ENCODE data around the gene PALMD.

PALMD gene

DNA sequence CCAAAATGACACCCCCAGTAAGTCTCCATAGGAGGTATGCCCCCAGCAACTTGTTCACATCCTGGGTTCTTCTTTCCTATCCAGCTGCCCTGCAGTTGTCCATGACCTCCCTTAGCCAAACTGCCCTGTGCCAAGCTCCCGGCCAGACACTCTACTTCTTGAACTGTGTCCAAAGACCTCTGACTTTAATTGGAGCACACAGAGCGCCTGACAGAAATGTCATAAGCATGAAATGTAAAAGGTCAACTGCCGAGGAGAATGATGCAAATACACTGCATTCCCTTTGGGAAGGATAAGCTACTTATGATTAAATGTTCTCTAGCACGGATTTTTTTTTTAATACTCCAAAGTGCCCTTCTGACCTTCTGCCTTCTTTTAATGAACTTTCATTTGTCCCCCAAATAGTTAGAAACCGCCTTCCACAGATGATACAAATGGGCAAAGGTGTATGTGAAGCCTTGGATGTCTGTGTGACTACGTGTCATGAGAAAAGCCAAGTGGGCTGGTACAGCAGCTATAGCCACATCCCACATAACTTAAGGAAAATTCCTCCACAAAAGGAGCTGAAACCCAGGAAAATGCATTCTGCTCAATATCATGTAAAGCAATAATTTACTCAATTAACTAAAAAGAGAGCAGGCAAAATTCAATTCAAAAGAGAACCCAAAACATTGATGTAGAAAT is 26.8 kb downstream of the PALMD start:
- Histone ChIP-seq H4K20me1 (ENCODE audit: control insufficient read depth, insufficient read depth, low read depth, low read length) (no peaks in the 10 kb centered on the region), H3F3A (ENCODE audit: control insufficient read depth, insufficient read depth) (no peaks in the 10 kb centered on the region), H3K9me3 (ENCODE audit: control insufficient read depth, insufficient read depth, low read length) (no peaks in the 10 kb centered on the region), H3K36me3 (ENCODE audit: control insufficient read depth, low read length) (no peaks in the 10 kb centered on the region), H3K9me2 (replicated peaks; ENCODE audit: control insufficient read depth, low read length) (no peaks in the 10 kb centered on the region), H3K4me3 (ENCODE audit: low read length) (no peak overlapping the region), H3K4me1 (ENCODE audit: control insufficient read depth, low read length) (no peaks in the 10 kb centered on the region), H3K27me3 (ENCODE audit: control insufficient read depth, low read length) (peaks cover 28% of the 10 kb centered on the region), H3K27ac (ENCODE audit: low read depth, low read length) (no peak overlapping the region), H3K79me2 (ENCODE audit: control insufficient read depth, low read length) (no peaks in the 10 kb centered on the region), H3K4me2 (ENCODE audit: low read length) (no peak overlapping the region)
- no peak for TF ChIP-seq EZH2phosphoT487 (IDR thresholded peaks at IDR 0.05; ENCODE audit: borderline replicate concordance, low read length)
- TF ChIP-seq, protein P1, sequence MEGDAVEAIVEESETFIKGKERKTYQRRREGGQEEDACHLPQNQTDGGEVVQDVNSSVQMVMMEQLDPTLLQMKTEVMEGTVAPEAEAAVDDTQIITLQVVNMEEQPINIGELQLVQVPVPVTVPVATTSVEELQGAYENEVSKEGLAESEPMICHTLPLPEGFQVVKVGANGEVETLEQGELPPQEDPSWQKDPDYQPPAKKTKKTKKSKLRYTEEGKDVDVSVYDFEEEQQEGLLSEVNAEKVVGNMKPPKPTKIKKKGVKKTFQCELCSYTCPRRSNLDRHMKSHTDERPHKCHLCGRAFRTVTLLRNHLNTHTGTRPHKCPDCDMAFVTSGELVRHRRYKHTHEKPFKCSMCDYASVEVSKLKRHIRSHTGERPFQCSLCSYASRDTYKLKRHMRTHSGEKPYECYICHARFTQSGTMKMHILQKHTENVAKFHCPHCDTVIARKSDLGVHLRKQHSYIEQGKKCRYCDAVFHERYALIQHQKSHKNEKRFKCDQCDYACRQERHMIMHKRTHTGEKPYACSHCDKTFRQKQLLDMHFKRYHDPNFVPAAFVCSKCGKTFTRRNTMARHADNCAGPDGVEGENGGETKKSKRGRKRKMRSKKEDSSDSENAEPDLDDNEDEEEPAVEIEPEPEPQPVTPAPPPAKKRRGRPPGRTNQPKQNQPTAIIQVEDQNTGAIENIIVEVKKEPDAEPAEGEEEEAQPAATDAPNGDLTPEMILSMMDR (IDR thresholded peaks at IDR 0.05; ENCODE audit: low read depth, low read length, poor library complexity, severe bottlenecking), result no peak

DNA sequence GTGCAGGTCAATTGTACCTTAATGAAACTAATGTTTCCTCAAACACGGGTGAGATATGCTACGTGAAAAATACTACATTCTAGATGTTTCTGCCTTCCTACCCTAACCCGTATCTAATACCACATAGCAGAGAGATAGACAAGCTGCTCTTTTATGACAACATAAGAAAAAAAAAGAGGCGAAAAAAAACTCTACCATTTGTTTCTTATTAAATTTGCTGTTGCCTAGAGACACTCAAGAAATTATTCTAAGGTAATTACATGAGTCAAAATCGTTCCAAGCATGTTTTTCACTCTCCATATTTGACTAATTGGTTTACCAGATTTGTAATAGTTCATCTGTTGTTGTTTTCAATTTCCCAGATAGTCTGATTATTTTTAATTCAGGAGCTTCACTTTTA is 27.4 kb downstream of the PALMD start:
- TF ChIP-seq, protein P1 (IDR thresholded peaks at IDR 0.05; ENCODE audit: low read depth, low read length, poor library complexity, severe bottlenecking), result no peak
- no peak for TF ChIP-seq EZH2phosphoT487 (IDR thresholded peaks at IDR 0.05; ENCODE audit: borderline replicate concordance, low read length)
- Histone ChIP-seq H3K9me3 (ENCODE audit: control insufficient read depth, insufficient read depth, low read length) (no peaks in the 10 kb centered on the region), H3K36me3 (ENCODE audit: control insufficient read depth, low read length) (no peaks in the 10 kb centered on the region), H3K27me3 (ENCODE audit: control insufficient read depth, low read length) (peaks cover 28% of the 10 kb centered on the region), H3F3A (ENCODE audit: control insufficient read depth, insufficient read depth) (no peaks in the 10 kb centered on the region), H3K4me2 (ENCODE audit: low read length) (no peak overlapping the region), H3K4me1 (ENCODE audit: control insufficient read depth, low read length) (no peaks in the 10 kb centered on the region), H3K27ac (ENCODE audit: low read depth, low read length) (no peak overlapping the region), H3K79me2 (ENCODE audit: control insufficient read depth, low read length) (no peaks in the 10 kb centered on the region), H3K4me3 (ENCODE audit: low read length) (no peak overlapping the region), H3K9me2 (replicated peaks; ENCODE audit: control insufficient read depth, low read length) (no peaks in the 10 kb centered on the region), H4K20me1 (ENCODE audit: control insufficient read depth, insufficient read depth, low read depth, low read length) (no peaks in the 10 kb centered on the region)

DNA sequence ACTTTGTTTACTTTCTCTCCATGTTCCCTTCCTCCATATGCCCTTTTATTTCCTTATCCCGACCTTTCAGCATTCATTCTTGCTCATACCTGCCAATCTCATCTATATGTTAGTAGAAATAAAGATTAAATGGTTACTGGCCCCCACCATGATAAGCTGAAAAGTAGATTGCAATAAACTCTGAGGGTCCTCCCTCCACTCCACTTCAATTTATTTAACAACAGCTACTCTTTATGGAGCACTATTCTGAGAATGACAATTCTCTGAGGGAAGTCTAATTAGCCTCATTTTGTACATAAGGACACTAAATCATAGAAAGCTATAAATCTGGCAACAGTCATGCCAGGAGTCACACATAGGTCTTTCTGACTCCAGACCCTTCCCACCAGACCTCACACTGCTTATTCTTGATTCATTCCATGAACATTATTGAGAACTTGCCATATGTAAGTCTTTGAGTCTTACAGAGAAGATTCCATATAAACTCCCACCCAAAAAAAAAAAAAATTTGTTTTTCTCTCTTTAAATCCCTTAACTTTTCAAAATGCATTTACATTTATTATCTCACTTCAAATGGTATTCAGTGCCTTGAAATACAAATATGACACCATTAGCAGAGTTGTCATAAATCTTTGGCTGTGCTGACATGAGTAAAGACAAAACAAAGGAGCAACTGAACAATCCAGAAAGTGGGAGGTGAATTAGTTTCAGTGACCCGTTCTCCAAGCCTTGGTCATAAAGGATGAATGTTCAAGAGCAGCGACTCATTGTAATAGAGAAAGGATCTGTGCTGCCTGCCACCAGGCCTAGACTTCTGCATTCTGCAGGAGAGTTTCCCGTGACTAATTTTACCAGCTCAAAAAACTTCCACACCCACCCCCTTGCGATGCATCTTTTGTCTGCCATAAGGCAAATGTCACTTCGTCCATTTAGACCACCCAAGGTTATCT is 28.5 kb downstream of the PALMD start:
- TF ChIP-seq, protein P1 (IDR thresholded peaks at IDR 0.05; ENCODE audit: low read depth, low read length, poor library complexity, severe bottlenecking), result no peak
- TF ChIP-seq EZH2phosphoT487 (IDR thresholded peaks at IDR 0.05; ENCODE audit: borderline replicate concordance, low read length), result no peak

More for the DNA sequence above, 28.5 kb downstream of the PALMD start:
- Histone ChIP-seq H3K79me2 (ENCODE audit: control insufficient read depth, low read length) (no peaks in the 10 kb centered on the region), H3K9me2 (replicated peaks; ENCODE audit: control insufficient read depth, low read length) (no peaks in the 10 kb centered on the region), H3K9me3 (ENCODE audit: control insufficient read depth, insufficient read depth, low read length) (no peaks in the 10 kb centered on the region), H3K36me3 (ENCODE audit: control insufficient read depth, low read length) (no peaks in the 10 kb centered on the region), H4K20me1 (ENCODE audit: control insufficient read depth, insufficient read depth, low read depth, low read length) (no peaks in the 10 kb centered on the region), H3K4me2 (ENCODE audit: low read length) (no peak overlapping the region), H3K27ac (ENCODE audit: low read depth, low read length) (no peak overlapping the region), H3F3A (ENCODE audit: control insufficient read depth, insufficient read depth) (no peaks in the 10 kb centered on the region), H3K27me3 (ENCODE audit: control insufficient read depth, low read length) (peaks cover 20% of the 10 kb centered on the region), H3K4me1 (ENCODE audit: control insufficient read depth, low read length) (no peaks in the 10 kb centered on the region), H3K4me3 (ENCODE audit: low read length) (no peak overlapping the region)
